ENCODE results near the gene TMEM109.

DNA sequence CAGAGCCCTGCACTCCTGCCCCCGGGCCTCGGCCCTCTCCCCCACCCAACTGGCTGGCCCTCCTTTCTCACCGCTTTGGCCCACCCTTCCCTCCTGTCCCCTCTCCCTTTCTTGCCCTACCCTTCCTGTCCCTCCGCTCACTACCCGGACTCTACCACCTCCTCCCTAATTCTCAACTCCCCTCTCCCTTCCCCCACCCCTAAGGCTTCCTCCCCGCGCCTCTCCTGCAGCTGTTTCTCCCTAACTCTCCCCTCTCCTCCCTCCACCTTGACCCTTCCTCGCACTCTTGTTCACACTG is 37.6 kb downstream of the TMEM109 start:
- TF ChIP-seq, protein P1, sequence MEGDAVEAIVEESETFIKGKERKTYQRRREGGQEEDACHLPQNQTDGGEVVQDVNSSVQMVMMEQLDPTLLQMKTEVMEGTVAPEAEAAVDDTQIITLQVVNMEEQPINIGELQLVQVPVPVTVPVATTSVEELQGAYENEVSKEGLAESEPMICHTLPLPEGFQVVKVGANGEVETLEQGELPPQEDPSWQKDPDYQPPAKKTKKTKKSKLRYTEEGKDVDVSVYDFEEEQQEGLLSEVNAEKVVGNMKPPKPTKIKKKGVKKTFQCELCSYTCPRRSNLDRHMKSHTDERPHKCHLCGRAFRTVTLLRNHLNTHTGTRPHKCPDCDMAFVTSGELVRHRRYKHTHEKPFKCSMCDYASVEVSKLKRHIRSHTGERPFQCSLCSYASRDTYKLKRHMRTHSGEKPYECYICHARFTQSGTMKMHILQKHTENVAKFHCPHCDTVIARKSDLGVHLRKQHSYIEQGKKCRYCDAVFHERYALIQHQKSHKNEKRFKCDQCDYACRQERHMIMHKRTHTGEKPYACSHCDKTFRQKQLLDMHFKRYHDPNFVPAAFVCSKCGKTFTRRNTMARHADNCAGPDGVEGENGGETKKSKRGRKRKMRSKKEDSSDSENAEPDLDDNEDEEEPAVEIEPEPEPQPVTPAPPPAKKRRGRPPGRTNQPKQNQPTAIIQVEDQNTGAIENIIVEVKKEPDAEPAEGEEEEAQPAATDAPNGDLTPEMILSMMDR (IDR thresholded peaks at IDR 0.05), result no peak
- no peak for TF ChIP-seq POLR2A (IDR thresholded peaks at IDR 0.05)
